ENCODE data around the gene SPTBN5. TPM values are rescaled to one million over a fixed set of nuclear protein-coding genes. Genes with fewer than 3 reads are reported as not detected.

SPTBN5 gene
- polyA plus RNA-seq, 1 donor from 2014 or later, result 0.01 TPM

GRCh38 chr15:41930867-41931222 is 37.0 kb upstream of the SPTBN5 start:
- TF ChIP-seq EZH2 (IDR thresholded peaks at IDR 0.05; ENCODE audit: borderline replicate concordance, insufficient read depth, low read length, poor library complexity, severe bottlenecking), result no peak
- TF ChIP-seq, protein P1, sequence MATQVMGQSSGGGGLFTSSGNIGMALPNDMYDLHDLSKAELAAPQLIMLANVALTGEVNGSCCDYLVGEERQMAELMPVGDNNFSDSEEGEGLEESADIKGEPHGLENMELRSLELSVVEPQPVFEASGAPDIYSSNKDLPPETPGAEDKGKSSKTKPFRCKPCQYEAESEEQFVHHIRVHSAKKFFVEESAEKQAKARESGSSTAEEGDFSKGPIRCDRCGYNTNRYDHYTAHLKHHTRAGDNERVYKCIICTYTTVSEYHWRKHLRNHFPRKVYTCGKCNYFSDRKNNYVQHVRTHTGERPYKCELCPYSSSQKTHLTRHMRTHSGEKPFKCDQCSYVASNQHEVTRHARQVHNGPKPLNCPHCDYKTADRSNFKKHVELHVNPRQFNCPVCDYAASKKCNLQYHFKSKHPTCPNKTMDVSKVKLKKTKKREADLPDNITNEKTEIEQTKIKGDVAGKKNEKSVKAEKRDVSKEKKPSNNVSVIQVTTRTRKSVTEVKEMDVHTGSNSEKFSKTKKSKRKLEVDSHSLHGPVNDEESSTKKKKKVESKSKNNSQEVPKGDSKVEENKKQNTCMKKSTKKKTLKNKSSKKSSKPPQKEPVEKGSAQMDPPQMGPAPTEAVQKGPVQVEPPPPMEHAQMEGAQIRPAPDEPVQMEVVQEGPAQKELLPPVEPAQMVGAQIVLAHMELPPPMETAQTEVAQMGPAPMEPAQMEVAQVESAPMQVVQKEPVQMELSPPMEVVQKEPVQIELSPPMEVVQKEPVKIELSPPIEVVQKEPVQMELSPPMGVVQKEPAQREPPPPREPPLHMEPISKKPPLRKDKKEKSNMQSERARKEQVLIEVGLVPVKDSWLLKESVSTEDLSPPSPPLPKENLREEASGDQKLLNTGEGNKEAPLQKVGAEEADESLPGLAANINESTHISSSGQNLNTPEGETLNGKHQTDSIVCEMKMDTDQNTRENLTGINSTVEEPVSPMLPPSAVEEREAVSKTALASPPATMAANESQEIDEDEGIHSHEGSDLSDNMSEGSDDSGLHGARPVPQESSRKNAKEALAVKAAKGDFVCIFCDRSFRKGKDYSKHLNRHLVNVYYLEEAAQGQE (IDR thresholded peaks at IDR 0.05; ENCODE audit: borderline replicate concordance), result no peak
- no peak for TF ChIP-seq TAF1 (IDR thresholded peaks at IDR 0.05; ENCODE audit: low read depth)
- no peak for TF ChIP-seq RAD21 (conservative IDR thresholded peaks at IDR 0.05)
- no peak for TF ChIP-seq MXI1 (conservative IDR thresholded peaks at IDR 0.05; ENCODE audit: poor library complexity, severe bottlenecking)
- TF ChIP-seq SMC3 (conservative IDR thresholded peaks at IDR 0.05; ENCODE audit: poor library complexity), result no peak
- no peak for TF ChIP-seq POLR2AphosphoS5 (IDR thresholded peaks at IDR 0.05)
- TF ChIP-seq EP300 (conservative IDR thresholded peaks at IDR 0.05; ENCODE audit: poor library complexity, severe bottlenecking), result no peak
- no peak for TF ChIP-seq CTCF (IDR thresholded peaks at IDR 0.05; ENCODE audit: poor library complexity, severe bottlenecking)
- no peaks in the 10 kb centered on the region for H3K9me3 ChIP-seq (ENCODE audit: low read length)
- H3K27me3 ChIP-seq (ENCODE audit: insufficient read depth, low read depth, low read length), result no peaks in the 10 kb centered on the region
- no peaks in the 10 kb centered on the region for H3F3A ChIP-seq (ENCODE audit: insufficient read depth, low read length, poor library complexity, severe bottlenecking)
- H3K9ac ChIP-seq (ENCODE audit: low read length), result no peak overlapping the region
- no peaks in the 10 kb centered on the region for H4K20me1 ChIP-seq (ENCODE audit: insufficient read depth)
- H2AFZ ChIP-seq (ENCODE audit: low read depth, low read length), result no peak overlapping the region
- no peak overlapping the region for H3K27ac ChIP-seq (ENCODE audit: low read length)
- H3K4me3 ChIP-seq (ENCODE audit: low read length), result no peak overlapping the region
- no peaks in the 10 kb centered on the region for H3K9me2 ChIP-seq (ENCODE audit: insufficient read depth, low read length)
- no peaks in the 10 kb centered on the region for H3K79me2 ChIP-seq (replicated peaks; ENCODE audit: insufficient read depth, low read length)
- H3K4me2 ChIP-seq (ENCODE audit: low read length), result no peak overlapping the region
- H3K36me3 ChIP-seq (ENCODE audit: insufficient read depth, low read length), result no peaks in the 10 kb centered on the region

- H3K9me2 ChIP-seq (ENCODE audit: insufficient read depth, low read length), result no peaks in the 10 kb centered on the region
- no peak overlapping the region for H2AFZ ChIP-seq (ENCODE audit: low read depth, low read length)
- no peak for TF ChIP-seq SMC3 (conservative IDR thresholded peaks at IDR 0.05; ENCODE audit: poor library complexity)
- no peak for TF ChIP-seq POLR2AphosphoS5 (IDR thresholded peaks at IDR 0.05)
- TF ChIP-seq, protein P1 (IDR thresholded peaks at IDR 0.05; ENCODE audit: borderline replicate concordance), result no peak
- TF ChIP-seq EP300 (conservative IDR thresholded peaks at IDR 0.05; ENCODE audit: poor library complexity, severe bottlenecking), result no peak
- no peak for TF ChIP-seq RAD21 (conservative IDR thresholded peaks at IDR 0.05)
- no peak for TF ChIP-seq MXI1 (conservative IDR thresholded peaks at IDR 0.05; ENCODE audit: poor library complexity, severe bottlenecking)
- no peak for TF ChIP-seq EZH2 (IDR thresholded peaks at IDR 0.05; ENCODE audit: borderline replicate concordance, insufficient read depth, low read length, poor library complexity, severe bottlenecking)
- TF ChIP-seq CTCF (IDR thresholded peaks at IDR 0.05; ENCODE audit: poor library complexity, severe bottlenecking), result no peak
- TF ChIP-seq TAF1 (IDR thresholded peaks at IDR 0.05; ENCODE audit: low read depth), result no peak
- no peaks in the 10 kb centered on the region for H3K79me2 ChIP-seq (replicated peaks; ENCODE audit: insufficient read depth, low read length)
- H3K9me3 ChIP-seq (ENCODE audit: low read length), result no peaks in the 10 kb centered on the region
- H3K4me3 ChIP-seq (ENCODE audit: low read length), result no peak overlapping the region
- H3F3A ChIP-seq (ENCODE audit: insufficient read depth, low read length, poor library complexity, severe bottlenecking), result no peaks in the 10 kb centered on the region
- H3K27me3 ChIP-seq (ENCODE audit: insufficient read depth, low read depth, low read length), result no peaks in the 10 kb centered on the region
- H3K4me2 ChIP-seq (ENCODE audit: low read length), result no peak overlapping the region
- no peaks in the 10 kb centered on the region for H4K20me1 ChIP-seq (ENCODE audit: insufficient read depth)
- no peaks in the 10 kb centered on the region for H3K36me3 ChIP-seq (ENCODE audit: insufficient read depth, low read length)
- no peak overlapping the region for H3K9ac ChIP-seq (ENCODE audit: low read length)
- no peak overlapping the region for H3K27ac ChIP-seq (ENCODE audit: low read length)
These were observed 36.5 kb upstream of the SPTBN5 start for GRCh38 chr15:41930221-41930866.
